Activated CD8-positive, alpha-beta memory T cell treated with anti-CD3 and anti-CD28 coated beads for 48 hours (primary cell): ENCODE results near the gene CPA5.
"Not testable (repeated sequence)": the region's sequence is repeated elsewhere in the genome, so short reads cannot be mapped to it uniquely, and the experiment has no call there.

Experiments used
- DNase-seq, 3 experiments: peaks; one replicate each; pipeline ENCODE4 v3.0.0-alpha.2; 2020; ENCODE audit warnings: low read depth in 2 of 3, low spot score in 2 of 3

CPA5 gene, protein sequence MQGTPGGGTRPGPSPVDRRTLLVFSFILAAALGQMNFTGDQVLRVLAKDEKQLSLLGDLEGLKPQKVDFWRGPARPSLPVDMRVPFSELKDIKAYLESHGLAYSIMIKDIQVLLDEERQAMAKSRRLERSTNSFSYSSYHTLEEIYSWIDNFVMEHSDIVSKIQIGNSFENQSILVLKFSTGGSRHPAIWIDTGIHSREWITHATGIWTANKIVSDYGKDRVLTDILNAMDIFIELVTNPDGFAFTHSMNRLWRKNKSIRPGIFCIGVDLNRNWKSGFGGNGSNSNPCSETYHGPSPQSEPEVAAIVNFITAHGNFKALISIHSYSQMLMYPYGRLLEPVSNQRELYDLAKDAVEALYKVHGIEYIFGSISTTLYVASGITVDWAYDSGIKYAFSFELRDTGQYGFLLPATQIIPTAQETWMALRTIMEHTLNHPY

DNA sequence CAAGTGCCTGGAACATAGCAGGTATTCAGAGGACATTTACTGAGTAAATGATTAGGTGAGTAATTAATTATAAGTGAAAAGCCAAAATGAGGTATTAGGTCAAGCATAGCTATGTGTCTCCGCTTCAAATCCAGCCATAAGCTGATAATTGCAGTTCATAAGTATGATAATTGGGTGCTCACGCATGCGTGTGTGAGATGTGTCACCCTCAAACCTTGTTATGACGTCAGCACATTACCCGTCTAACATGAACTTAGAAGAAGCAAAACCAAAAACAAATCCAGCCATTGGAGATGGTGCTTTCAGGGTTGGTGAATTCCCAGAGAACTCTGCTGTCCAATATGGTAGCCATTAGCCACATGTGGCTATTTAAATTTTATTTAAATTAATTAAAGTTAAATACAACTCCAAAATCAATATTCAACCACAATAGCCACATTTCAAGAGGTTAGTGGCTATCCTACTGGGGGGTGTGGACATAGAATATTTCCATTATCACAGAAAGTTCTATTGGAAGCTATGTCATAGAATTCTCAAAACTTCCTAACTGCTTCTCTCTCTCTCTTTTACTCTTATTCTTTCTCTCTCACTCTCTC is at the start of gene CPA5:
Gene CPA5 (plus strand): TSS at position 546 of the 596 bp plus-strand sequence. CDS start 1,670 bp downstream, outside the sequence.
- no peak for DNase-seq

GRCh38 chr7:130296221-130296951 is 48.2 kb upstream of the CPA5 start:
- DNase-seq = no peak

- no peak for DNase-seq
These were observed 46.7 kb upstream of the CPA5 start for GRCh38 chr7:130297628-130298543.

DNA sequence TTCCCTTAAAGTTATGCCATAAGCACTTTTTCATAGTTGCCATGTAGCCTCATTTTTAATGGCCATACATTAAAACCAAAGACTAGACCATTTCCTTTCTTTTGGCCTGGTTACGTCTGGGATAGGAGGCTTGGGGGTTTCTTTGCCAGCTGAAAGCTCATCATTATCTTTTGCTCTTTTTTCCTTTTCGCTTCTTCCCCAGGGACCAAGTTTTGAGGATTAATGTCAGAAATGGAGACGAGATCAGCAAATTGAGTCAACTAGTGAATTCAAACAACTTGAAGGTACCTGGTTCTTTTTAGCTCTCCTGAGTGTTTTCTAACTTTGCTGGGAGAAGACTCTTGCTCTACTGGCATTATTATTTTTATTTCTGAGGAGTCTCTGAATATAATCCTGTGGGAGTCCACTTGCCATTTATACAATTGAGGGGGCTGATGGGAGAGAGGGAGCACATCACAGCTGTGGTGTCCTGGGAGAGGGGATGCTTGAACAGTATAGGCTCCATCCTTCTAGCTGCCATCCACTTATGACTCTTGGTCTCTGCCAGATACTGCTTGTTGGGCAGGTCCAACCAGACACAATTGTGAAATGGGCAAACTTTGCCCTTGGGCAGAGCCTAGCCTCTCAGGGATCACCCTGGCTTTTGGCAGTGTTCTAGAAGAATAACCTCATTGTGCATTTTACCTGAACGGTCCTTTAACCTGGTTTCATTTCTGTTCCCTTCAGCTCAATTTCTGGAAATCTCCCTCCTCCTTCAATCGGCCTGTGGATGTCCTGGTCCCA is 45.9 kb upstream of the CPA5 start:
- DNase-seq = no peak

- DNase-seq = no peak
These were observed 44.8 kb upstream of the CPA5 start for GRCh38 chr7:130299866-130300265.

DNA sequence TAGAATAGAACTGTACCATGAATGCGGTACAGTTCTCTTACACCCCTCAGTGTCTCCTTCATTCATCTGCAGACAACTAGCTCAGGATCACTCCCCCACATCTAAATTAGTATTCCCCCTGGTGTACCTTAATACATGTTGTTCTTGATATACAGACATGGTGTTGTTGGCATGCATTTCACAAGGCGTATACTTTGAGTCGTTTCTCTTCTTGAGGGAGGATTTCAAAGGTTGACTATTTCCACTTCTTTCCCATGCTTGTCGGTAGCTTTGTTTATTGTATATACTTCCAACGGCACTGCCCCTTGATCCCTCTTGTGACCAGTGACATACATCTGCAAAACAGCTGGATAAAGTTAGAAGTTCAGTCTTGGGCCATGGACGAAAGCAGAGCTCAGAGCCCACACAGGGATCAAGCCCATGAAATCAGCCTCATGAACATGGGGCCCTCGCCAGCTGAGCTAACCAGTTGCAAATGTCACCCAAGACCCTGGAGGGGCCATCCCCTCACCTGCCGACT is 43.1 kb upstream of the CPA5 start:
- DNase-seq = no peak

DNA sequence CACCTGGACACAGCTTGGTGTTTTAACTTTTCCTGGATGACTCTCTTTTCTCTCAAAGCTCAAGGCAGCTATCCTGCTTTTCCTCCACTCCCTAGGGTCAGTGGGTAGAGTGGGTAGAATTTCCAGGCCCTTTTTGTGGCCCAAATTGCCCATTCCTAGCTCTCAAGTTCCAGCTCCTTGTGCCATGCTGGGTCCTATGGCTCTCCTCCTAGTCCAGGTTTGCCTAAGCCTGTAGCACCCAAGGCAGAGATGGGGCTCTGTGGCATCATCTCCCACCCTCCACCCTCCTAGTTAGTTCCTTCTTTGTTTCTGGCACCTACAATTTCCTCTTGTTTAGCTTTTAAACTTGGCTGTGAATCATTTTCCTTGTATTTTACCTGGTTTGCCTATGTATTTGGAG is 42.0 kb upstream of the CPA5 start:
- DNase-seq = no peak

- no peak for DNase-seq
These were observed 41.5 kb upstream of the CPA5 start for GRCh38 chr7:130303127-130303526.

DNA sequence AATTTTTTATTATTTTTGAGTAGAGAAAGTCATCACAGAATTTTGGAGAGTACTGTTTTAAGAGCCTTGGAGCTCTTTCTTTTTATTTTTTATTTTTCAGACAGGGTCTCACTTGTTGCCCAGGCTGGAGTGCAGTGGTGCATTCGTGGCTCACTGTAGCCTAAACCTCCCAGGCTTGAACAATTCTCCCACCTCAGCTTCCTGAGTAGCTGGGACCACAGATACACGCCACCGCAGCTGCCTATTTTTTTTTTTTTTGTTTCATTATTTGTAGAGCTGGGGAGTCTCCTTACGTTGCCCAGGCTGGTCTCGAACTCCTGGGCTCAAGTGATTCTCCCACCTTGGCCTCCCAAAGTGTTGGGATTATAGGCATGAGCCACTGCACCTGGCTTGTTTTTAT is 41.1 kb upstream of the CPA5 start:
- DNase-seq = no peak

GRCh38 chr7:130303982-130304381 is 40.6 kb upstream of the CPA5 start:
- no peak for DNase-seq

DNA sequence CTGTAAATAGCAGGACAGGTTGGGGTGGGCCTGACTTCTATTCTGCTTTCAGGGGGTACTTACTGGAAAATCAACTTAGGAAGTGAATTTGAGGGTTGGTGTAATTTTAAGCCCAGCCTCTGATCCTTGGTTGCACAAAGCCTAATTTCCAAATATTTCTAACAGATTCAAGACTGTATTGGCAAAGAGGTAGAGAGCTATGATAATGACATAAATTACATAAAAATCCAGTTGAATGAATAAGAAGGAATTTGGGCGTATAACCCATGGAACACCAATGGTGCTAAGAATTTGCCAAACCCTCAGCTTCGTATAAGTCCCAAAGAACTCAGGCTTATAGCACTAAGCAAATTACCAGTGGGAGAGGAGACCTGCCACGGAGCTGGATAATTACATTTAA is 39.7 kb upstream of the CPA5 start:
- no peak for DNase-seq

- DNase-seq = no peak
These were observed 39.1 kb upstream of the CPA5 start for GRCh38 chr7:130305433-130306042.

DNA sequence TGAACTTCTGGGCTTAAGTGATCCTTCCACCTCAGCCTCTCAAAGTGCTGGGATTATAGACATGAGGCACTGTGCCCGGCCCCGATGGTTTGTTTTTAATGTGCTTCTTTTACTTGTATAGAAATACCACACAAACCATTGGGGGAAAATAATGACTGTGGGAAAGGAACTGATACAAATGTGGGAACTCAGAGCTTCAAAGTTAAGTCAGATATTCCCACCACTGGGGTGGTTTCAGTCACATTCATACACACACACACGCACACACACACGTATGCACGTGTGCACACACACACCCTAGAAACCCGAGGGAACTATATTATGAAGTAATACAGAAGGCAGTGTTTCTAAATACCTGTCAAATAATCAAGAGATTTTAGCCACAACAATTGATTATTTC is 34.6 kb upstream of the CPA5 start:
- no peak for DNase-seq

- no peak for DNase-seq
These were observed 30.3 kb upstream of the CPA5 start for GRCh38 chr7:130314305-130314704.

GRCh38 chr7:130319541-130319940 is 25.1 kb upstream of the CPA5 start:
- no peak for DNase-seq

GRCh38 chr7:130321542-130322229 is 22.9 kb upstream of the CPA5 start:
- DNase-seq = not testable (repeated sequence)

DNA sequence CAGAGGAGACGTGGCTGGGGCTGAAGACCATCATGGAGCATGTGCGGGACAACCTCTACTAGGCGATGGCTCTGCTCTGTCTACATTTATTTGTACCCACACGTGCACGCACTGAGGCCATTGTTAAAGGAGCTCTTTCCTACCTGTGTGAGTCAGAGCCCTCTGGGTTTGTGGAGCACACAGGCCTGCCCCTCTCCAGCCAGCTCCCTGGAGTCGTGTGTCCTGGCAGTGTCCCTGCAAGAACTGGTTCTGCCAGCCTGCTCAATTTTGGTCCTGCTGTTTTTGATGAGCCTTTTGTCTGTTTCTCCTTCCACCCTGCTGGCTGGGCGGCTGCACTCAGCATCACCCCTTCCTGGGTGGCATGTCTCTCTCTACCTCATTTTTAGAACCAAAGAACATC is 22.0 kb upstream of the CPA5 start:
- DNase-seq = no peak

DNA sequence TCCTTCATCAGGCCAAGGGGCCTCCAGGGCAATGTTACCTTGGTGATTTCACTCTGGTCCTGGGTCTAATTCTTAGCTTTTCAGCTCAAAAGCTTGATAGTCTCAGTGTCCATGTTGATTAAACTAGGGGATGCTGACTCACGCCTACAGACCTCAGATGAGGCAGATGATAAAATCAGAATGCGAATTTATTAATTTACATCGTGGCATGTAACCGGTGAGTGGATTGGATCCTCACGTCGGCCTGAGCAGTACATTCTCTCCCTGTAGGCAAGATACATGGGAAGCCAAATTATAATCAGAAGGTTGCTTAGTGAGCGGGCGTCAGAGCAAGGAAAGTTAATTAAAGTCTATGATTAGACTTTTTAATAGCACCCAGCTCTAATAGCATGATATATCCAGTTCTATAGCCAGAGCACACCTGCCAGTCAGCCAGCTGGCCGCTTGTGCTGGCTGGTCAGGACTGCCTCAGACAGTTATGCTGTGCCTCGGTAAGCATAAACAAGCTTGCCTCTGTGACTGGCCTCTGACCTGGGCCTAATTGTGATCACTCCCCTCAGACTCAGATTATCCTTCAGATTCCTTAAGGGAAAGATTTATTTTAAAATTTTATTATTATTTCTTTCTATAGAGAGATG is 20.2 kb upstream of the CPA5 start:
- DNase-seq = no peak
